H9 (cell line): ENCODE data around the gene WIPI1. TPM values are rescaled to one million over a fixed set of nuclear protein-coding genes. Genes with fewer than 3 reads are reported as not detected.

Source experiments
- DNase-seq: peaks from one replicate; pipeline ENCODE4 v3.0.0-alpha.2; 2017
- H2AFZ ChIP-seq: one replicate; pipeline ENCODE4 v1.6.1; 2013; ENCODE audit warnings: mild to moderate bottlenecking, low read length, control low read depth, moderate library complexity
- H2AK5ac ChIP-seq: 2 replicates; pipeline ENCODE4 v1.6.1; 2013; ENCODE audit warnings: low read length, control low read depth, mixed read lengths; ENCODE audit not compliant: insufficient read length
- H2BK120ac ChIP-seq: one replicate; pipeline ENCODE4 v1.6.1; 2013; ENCODE audit warnings: low read depth, mild to moderate bottlenecking, low read length, control low read depth, inconsistent platforms; ENCODE audit not compliant: poor library complexity, severe bottlenecking
- H2BK12ac ChIP-seq: 2 replicates; pipeline ENCODE4 v1.6.1; 2013; ENCODE audit warnings: low read length, control low read depth, mixed read lengths, low read depth; ENCODE audit not compliant: insufficient read length
- H2BK15ac ChIP-seq: 2 replicates; pipeline ENCODE4 v1.6.1; 2013; ENCODE audit warnings: low read depth, low read length, control low read depth
- H2BK20ac ChIP-seq: one replicate; pipeline ENCODE4 v1.6.1; 2013; ENCODE audit warnings: low read depth, mild to moderate bottlenecking, low read length, control low read depth, inconsistent platforms; ENCODE audit not compliant: poor library complexity, severe bottlenecking
- H2BK5ac ChIP-seq: 2 replicates; pipeline ENCODE4 v1.6.1; 2013; ENCODE audit warnings: low read length, control low read depth, mixed read lengths; ENCODE audit not compliant: insufficient read length
- H3K14ac ChIP-seq: 2 replicates; pipeline ENCODE4 v1.6.1; 2013; ENCODE audit warnings: low read length, control low read depth; ENCODE audit not compliant: insufficient read depth
- H3K18ac ChIP-seq: 2 replicates; pipeline ENCODE4 v1.6.1; 2013; ENCODE audit warnings: low read depth, mild to moderate bottlenecking, mixed read lengths, low read length, control low read depth; ENCODE audit not compliant: insufficient read length
- H3K23ac ChIP-seq: 2 replicates; pipeline ENCODE4 v1.6.1; 2013; ENCODE audit warnings: low read length, control low read depth, mixed read lengths, low read depth; ENCODE audit not compliant: insufficient read length
- H3K23me2 ChIP-seq: 2 replicates; pipeline ENCODE4 v1.6.1; 2013; ENCODE audit warnings: low read depth, mild to moderate bottlenecking, mixed read lengths, low read length, control low read depth; ENCODE audit not compliant: insufficient read length, poor library complexity, severe bottlenecking
- H3K27ac ChIP-seq: 2 replicates; pipeline ENCODE4 v1.5.1; 2013; ENCODE audit warnings: low read length, control low read depth, mixed read lengths, low read depth; ENCODE audit not compliant: insufficient read length
- H3K27me3 ChIP-seq: 2 replicates; pipeline ENCODE4 v1.6.1; 2013; ENCODE audit warnings: low read length, control low read depth, inconsistent platforms; ENCODE audit not compliant: insufficient read depth
- H3K4ac ChIP-seq: 2 replicates; pipeline ENCODE4 v1.6.1; 2013; ENCODE audit warnings: low read depth, mild to moderate bottlenecking, control low read depth, inconsistent platforms, low read length, moderate library complexity
- H3K4me1 ChIP-seq: 2 replicates; pipeline ENCODE4 v1.6.1; 2013; ENCODE audit warnings: low read length, control low read depth, inconsistent platforms; ENCODE audit not compliant: insufficient read depth
- H3K4me2 ChIP-seq: 2 replicates; pipeline ENCODE4 v1.6.1; 2013; ENCODE audit warnings: low read length, control low read depth, mixed read lengths; ENCODE audit not compliant: insufficient read length, insufficient read depth
- H3K56ac ChIP-seq: 2 replicates; pipeline ENCODE4 v1.6.1; 2013; ENCODE audit warnings: low read depth, mild to moderate bottlenecking, mixed read lengths, low read length, control low read depth; ENCODE audit not compliant: insufficient read length
- H3K79me1 ChIP-seq: 2 replicates; pipeline ENCODE4 v1.6.1; 2013; ENCODE audit warnings: low read depth, mild to moderate bottlenecking, moderate library complexity, low read length, control low read depth, inconsistent platforms; ENCODE audit not compliant: insufficient read depth, poor library complexity, severe bottlenecking
- H3K79me2 ChIP-seq: 2 replicates; pipeline ENCODE4 v1.6.1; 2013; ENCODE audit warnings: low read length, control low read depth, inconsistent platforms; ENCODE audit not compliant: insufficient read depth
- H3K9ac ChIP-seq: 2 replicates; pipeline ENCODE4 v1.6.1; 2013; ENCODE audit warnings: low read length, control low read depth, mixed read lengths; ENCODE audit not compliant: insufficient read length; ENCODE audit errors: extremely low read depth
- H3K9me3 ChIP-seq: one replicate; pipeline ENCODE4 v1.6.1; 2013; ENCODE audit warnings: low read depth, low read length, inconsistent platforms; ENCODE audit not compliant: control insufficient read depth
- H3T11ph ChIP-seq: one replicate; pipeline ENCODE4 v1.6.1; 2013; ENCODE audit warnings: mild to moderate bottlenecking, low read length, control low read depth, inconsistent platforms
- H4K20me1 ChIP-seq: one replicate; pipeline ENCODE4 v1.6.1; 2013; ENCODE audit not compliant: control insufficient read depth, insufficient read length, insufficient read depth
- H4K5ac ChIP-seq: 2 replicates; pipeline ENCODE4 v1.6.1; 2013; ENCODE audit warnings: low read depth, mild to moderate bottlenecking, mixed read lengths, low read length, control low read depth; ENCODE audit not compliant: insufficient read length
- H4K8ac ChIP-seq: replicated peaks from 2 replicates; pipeline ENCODE4 v1.6.1; 2013; ENCODE audit warnings: low read length, control low read depth, mixed read lengths, low read depth; ENCODE audit not compliant: insufficient read length
- H4K91ac ChIP-seq: 2 replicates; pipeline ENCODE4 v1.6.1; 2013; ENCODE audit warnings: low read depth, mild to moderate bottlenecking, moderate library complexity, mixed read lengths, low read length, control low read depth; ENCODE audit not compliant: insufficient read length
- H3K27ac Mint-ChIP-seq, 3 experiments: 2 replicates in 2 of 3; 3 replicates in 1 of 3; pipeline ENCODE4 v1.8.0; 2020 to 2021; ENCODE audit warnings: mixed read lengths in 3 of 3, mild to moderate bottlenecking in 1 of 3, moderate library complexity in 1 of 3
- H3K27me3 Mint-ChIP-seq: 2 replicates; pipeline ENCODE4 v1.8.0; 2021; ENCODE audit warnings: low read depth, mild to moderate bottlenecking, moderate library complexity, mixed read lengths
- H3K36me3 Mint-ChIP-seq, 3 experiments: 2 replicates in 2 of 3; 3 replicates in 1 of 3; pipeline ENCODE4 v1.8.0; 2020 to 2021; ENCODE audit warnings: low read depth in 3 of 3, mixed read lengths in 3 of 3; ENCODE audit not compliant: insufficient read depth in 1 of 3
- H3K4me1 Mint-ChIP-seq, 2 experiments: 2 replicates each; pipeline ENCODE4 v1.8.0; 2020; ENCODE audit warnings: mixed read lengths in 2 of 2
- H3K4me3 Mint-ChIP-seq, 2 experiments: 2 replicates in 1 of 2; 3 replicates in 1 of 2; pipeline ENCODE4 v1.8.0; 2020 to 2021; ENCODE audit warnings: mild to moderate bottlenecking in 2 of 2, mixed read lengths in 2 of 2, moderate library complexity in 1 of 2
- H3K9me3 Mint-ChIP-seq, 2 experiments: 2 replicates in 1 of 2; 3 replicates in 1 of 2; pipeline ENCODE4 v1.8.0; 2020; ENCODE audit warnings: mild to moderate bottlenecking in 2 of 2, mixed read lengths in 2 of 2, moderate library complexity in 1 of 2
- WGBS: extraction: QIAGEN DNeasy Blood & Tissue Kit; methylation state at CpG from one replicate; pipeline ENCODE4 v1.1.7; 2013; ENCODE audit warnings: missing lambda C conversion rate, low lambda C conversion rate, mixed read lengths; ENCODE audit not compliant: insufficient read length; ENCODE audit errors: extremely low coverage; 5-methylcytosine and 5-hydroxymethylcytosine counted together
- total RNA-seq: library from RNA; stranded (reverse); gene quantifications from 2 replicates; pipeline ENCODE4 v1.2.1, GENCODE V29; 2021
- TF ChIP-seq, protein P1 (sequence below): fragments of 200-600 bp; sonication (generic); conservative IDR thresholded peaks from 3 replicates; pipeline ENCODE4 v1.8.0; 2021; ENCODE audit warnings: antibody characterized with exemption, mild to moderate bottlenecking

The WIPI1 gene
- total RNA-seq, 1 experiment from 2014 or later = 15.4 TPM

DNA sequence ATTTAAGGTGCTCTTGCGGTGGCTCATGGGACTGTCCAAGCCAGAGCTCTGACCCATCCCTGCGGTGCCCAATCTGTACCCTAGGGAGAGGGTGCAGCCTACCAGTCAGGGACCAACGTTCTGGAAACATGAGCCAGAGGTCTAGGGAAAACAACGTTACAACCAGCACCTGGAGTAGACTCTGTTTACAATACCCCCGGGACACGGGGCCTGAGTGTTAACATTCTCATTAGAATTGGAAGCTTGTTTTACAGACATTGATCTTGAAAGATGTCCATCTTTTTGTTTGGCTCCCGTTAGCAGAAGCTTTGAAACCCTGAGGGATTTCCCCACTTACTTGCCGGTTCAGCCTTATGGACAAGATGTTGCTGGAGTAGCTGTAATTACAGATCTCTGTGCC is 6.9 kb downstream of the WIPI1 start:
- H3K23ac ChIP-seq = no peak overlapping the region
- no peak overlapping the region for H3K27ac ChIP-seq
- Mint-ChIP-seq H3K4me3 (no peak overlapping the region), H3K4me1 (peaks cover 2 to 4% of the 10 kb centered on the region in 2 experiments; a peak in 1 of 4 replicates), H3K27ac (no peak overlapping the region; a peak in 1 of 7 replicates), H3K9me3 (no peaks in the 10 kb centered on the region), H3K27me3 (no peaks in the 10 kb centered on the region), H3K36me3 (peaks cover 13 to 21% (median 18%) of the 10 kb centered on the region in 3 experiments; a peak in 6 of 7 replicates)
- no peak overlapping the region for H3K14ac ChIP-seq
- no peaks in the 10 kb centered on the region for H3K4me1 ChIP-seq
- H2AFZ ChIP-seq = no peak overlapping the region
- H3K56ac ChIP-seq = no peak overlapping the region
- H3K23me2 ChIP-seq = no peaks in the 10 kb centered on the region
- no peaks in the 10 kb centered on the region for H4K20me1 ChIP-seq
- no peak overlapping the region for H4K5ac ChIP-seq
- no peak overlapping the region for H4K91ac ChIP-seq
- no peak overlapping the region for H2BK15ac ChIP-seq
- H2BK20ac ChIP-seq = no peak overlapping the region
- H3K4ac ChIP-seq = no peak overlapping the region
- H2BK12ac ChIP-seq = no peak overlapping the region
- no peaks in the 10 kb centered on the region for H3K9me3 ChIP-seq
- DNase-seq = no peak
- no peak overlapping the region for H2AK5ac ChIP-seq
- H4K8ac ChIP-seq = no peak overlapping the region
- no peaks in the 10 kb centered on the region; the same call in 1 of the 2 replicates for H3K27me3 ChIP-seq
- no peak overlapping the region for H3K18ac ChIP-seq
- no CpG with 5 or more reads among the region's 8 CpGs for WGBS
- H3K4me2 ChIP-seq = no peak overlapping the region
- H3K79me1 ChIP-seq = no peaks in the 10 kb centered on the region
- TF ChIP-seq, protein P1, sequence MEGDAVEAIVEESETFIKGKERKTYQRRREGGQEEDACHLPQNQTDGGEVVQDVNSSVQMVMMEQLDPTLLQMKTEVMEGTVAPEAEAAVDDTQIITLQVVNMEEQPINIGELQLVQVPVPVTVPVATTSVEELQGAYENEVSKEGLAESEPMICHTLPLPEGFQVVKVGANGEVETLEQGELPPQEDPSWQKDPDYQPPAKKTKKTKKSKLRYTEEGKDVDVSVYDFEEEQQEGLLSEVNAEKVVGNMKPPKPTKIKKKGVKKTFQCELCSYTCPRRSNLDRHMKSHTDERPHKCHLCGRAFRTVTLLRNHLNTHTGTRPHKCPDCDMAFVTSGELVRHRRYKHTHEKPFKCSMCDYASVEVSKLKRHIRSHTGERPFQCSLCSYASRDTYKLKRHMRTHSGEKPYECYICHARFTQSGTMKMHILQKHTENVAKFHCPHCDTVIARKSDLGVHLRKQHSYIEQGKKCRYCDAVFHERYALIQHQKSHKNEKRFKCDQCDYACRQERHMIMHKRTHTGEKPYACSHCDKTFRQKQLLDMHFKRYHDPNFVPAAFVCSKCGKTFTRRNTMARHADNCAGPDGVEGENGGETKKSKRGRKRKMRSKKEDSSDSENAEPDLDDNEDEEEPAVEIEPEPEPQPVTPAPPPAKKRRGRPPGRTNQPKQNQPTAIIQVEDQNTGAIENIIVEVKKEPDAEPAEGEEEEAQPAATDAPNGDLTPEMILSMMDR = no peak
- H2BK5ac ChIP-seq = no peak overlapping the region
- H3T11ph ChIP-seq = no peak overlapping the region
- no peak overlapping the region for H2BK120ac ChIP-seq
- no peaks in the 10 kb centered on the region for H3K79me2 ChIP-seq
- H3K9ac ChIP-seq = no peak overlapping the region
